ENCODE results near the gene FIBP.

DNA sequence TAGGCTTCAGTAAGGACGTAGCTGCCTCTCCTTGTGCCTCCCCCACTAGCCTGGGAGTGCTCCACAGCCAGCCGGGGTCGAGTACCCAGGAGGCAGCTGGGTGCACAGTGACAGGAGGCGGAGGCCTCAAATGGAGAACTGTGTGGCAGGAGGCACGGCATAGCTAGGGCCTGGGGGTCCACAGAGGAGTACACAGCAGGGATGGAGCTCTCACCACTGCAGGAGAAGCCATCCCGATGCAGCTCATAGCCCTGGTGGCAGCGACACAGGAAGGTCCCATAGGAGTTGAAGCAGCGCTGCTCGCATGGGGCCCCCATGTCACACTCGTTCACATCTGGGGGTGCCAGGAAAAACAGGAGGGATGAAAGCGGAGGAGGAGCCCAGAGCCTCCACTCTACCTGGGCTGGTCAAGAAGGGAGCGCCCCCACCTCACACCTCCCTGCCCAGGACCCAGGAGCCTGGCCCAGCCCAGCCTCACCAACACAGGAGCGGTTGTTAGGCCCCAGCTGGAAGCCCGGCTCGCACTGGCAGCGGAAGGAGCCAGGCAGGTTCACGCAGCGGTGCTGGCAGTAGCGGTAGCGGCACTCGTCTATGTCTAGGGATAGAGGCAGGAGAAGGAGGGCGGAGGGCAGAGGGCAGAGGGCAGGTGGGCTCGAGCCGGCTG lies 18.5 kb downstream of the FIBP start:
- TF ChIP-seq RAD21 (IDR thresholded peaks at IDR 0.05; ENCODE audit: low read depth): no peak
- TF ChIP-seq TAF1 (IDR thresholded peaks at IDR 0.05; ENCODE audit: low read depth): no peak
- no peak for TF ChIP-seq EGR1 (IDR thresholded peaks at IDR 0.05)
- TF ChIP-seq TCF12 (IDR thresholded peaks at IDR 0.05; ENCODE audit: low read depth): no peak
- no peak for TF ChIP-seq YY1 (IDR thresholded peaks at IDR 0.05; ENCODE audit: low read depth)
- TF ChIP-seq, protein P1, sequence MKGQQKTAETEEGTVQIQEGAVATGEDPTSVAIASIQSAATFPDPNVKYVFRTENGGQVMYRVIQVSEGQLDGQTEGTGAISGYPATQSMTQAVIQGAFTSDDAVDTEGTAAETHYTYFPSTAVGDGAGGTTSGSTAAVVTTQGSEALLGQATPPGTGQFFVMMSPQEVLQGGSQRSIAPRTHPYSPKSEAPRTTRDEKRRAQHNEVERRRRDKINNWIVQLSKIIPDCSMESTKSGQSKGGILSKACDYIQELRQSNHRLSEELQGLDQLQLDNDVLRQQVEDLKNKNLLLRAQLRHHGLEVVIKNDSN (IDR thresholded peaks at IDR 0.05): no peak
